Ovary (tissue), 3 donors: ENCODE data around the gene ZNF518B.

Experiments
- POLR2A ChIP-seq: fragments of 450-650 bp; IDR thresholded peaks from one replicate; pipeline ENCODE4 v1.6.1; 2017; ENCODE audit warnings: antibody characterized with exemption, mild to moderate bottlenecking, moderate library complexity
- TF ChIP-seq, protein P1 (sequence below), 3 donors: fragments of 450-650 bp in 2 of 3; fragments of 200-600 bp in 1 of 3; IDR thresholded peaks; one replicate each; pipeline versions ENCODE4 v1.5.1 to v1.8.0; 2016 to 2022; ENCODE audit warnings: antibody characterized with exemption in 3 of 3, mild to moderate bottlenecking in 1 of 3
- donor health status: DM: no; HTN: no; CAD: no.

DNA sequence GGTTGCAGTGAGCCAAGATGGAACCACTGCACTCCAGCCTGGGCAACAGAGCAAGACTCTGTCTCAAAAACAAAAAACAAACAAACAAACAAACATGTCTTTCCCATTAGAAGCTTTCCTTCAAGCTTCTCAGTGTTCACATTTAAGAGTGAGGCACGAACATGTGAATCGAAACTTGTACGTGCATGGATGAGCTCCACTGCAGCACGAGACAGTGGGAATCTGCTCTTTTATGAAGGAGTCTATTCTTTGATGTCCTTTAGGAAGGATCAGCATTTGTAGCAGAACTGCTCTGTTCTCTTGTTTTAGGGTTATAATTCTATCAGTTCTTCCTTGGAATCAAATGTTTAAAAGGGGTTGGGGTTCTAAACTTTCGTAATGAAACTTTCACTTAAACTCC is 23.4 kb upstream of the ZNF518B start:
- TF ChIP-seq, protein P1, sequence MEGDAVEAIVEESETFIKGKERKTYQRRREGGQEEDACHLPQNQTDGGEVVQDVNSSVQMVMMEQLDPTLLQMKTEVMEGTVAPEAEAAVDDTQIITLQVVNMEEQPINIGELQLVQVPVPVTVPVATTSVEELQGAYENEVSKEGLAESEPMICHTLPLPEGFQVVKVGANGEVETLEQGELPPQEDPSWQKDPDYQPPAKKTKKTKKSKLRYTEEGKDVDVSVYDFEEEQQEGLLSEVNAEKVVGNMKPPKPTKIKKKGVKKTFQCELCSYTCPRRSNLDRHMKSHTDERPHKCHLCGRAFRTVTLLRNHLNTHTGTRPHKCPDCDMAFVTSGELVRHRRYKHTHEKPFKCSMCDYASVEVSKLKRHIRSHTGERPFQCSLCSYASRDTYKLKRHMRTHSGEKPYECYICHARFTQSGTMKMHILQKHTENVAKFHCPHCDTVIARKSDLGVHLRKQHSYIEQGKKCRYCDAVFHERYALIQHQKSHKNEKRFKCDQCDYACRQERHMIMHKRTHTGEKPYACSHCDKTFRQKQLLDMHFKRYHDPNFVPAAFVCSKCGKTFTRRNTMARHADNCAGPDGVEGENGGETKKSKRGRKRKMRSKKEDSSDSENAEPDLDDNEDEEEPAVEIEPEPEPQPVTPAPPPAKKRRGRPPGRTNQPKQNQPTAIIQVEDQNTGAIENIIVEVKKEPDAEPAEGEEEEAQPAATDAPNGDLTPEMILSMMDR (IDR thresholded peaks at IDR 0.05): no peak
- TF ChIP-seq POLR2A: no peak
